HuH-7 (cell line): ENCODE results near the gene CALN1.
"Not testable (repeated sequence)": the region's sequence is repeated elsewhere in the genome, so short reads cannot be mapped to it uniquely, and the experiment has no call there.

ENCODE experiments used
- DNase-seq: peaks from one replicate; pipeline ENCODE4 v3.0.0; 2011; ENCODE audit warnings: low spot score

Gene CALN1

DNA sequence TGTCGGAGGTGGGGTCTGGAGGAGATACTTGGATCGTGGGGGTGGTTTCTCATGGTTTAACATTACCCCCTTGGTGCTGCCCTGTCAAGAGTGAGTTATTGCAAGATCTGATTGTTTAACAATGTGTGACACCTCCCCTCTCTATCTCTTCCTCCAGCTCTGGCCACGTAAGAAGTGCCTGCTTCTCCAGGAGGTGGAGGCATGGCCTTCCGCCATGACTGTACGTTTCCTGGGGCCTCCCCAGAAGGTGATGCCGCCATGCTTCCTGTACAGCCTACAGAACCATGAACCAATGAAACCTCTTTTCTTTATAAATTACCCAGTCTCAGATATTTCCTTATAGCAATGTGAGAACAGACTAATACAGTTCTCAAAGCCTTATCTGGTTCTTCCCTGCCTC is 547.0 kb downstream of the CALN1 start:
- no peak for DNase-seq

DNA sequence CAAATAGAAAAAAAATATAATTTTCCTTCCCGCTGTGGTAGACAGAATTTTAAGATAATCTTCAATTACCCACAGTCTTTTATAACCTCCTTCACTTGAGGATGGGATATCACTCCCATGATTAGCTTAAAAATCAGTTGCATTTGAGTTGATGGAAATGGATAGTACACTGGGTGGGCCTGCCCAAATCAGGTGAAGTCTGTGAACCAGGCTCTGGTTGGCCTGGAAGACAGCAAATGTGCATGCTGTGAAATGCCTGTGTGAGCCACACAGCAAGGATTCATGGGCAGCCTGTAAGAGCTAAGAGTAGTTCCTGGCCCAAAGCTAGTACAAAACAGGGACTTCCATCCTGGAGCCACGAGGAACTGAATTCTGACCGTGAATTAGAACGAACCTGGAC is 548.0 kb downstream of the CALN1 start:
- DNase-seq, result no peak

- DNase-seq, result no peak
Measured at GRCh38 chr7:71860572-71860971, 551.6 kb downstream of the CALN1 start.

GRCh38 chr7:71857338-71857737 is 554.8 kb downstream of the CALN1 start:
- DNase-seq, result no peak

DNA sequence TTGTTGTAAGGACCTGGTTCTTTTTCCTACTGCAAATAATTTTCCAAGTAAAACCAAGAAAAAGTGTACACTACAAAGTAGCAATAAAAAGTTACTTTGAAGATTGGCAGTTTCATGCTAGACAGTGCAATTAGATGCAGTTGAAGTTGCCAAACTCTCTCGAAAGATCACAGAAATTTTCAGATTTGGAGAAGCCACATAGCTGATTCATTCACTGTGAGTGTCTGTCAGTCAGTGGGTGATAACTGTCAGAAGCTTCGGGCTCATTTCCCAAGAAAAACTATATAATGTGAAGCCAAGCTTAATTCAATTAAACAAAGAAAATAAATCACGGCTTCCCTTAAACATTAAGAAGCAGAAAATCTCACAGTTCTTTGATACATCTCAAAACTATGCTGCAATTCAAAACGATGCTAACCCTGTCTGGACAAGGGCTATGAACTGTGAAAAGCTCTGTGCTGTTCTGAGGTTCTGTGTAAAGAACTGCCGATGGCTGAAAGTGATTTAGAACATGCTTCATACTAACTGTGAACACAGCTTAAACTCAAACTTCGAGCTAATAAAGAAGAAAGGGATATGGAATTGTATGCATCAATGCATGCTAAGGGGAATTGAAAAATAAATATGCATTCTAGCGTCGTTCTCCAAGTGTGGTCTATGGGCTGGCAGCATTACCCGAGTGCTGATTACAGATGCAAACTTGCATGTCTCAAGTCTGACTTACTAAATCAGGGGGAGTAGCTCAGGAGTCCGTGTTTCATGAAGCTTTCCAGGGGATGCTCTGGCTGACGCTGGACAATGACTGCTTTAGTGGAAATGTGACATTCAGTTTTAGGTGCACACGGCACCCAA is 557.4 kb downstream of the CALN1 start:
- no peak for DNase-seq

- DNase-seq, result no peak
Measured at GRCh38 chr7:71851776-71852498, 560.2 kb downstream of the CALN1 start.

DNA sequence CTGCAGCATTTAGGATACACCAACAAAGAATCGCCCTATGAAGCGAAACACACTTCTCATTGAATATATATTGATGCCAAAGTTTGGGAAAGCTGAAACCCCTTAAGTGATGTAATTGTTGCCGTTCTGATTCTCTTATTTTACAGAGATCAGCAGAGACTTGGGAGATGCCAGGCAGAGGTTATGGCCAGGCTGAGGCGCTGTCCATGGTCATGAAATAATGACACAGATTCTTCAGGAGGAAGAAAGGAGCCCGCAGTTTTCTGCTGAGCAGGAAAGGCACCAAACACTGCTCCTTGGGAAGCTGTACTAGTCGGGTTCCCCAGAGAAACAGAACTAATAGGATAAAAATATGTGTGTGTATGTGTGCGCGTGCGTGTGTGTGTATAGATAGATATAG is 566.0 kb downstream of the CALN1 start:
- peak; percentile 26 for DNase-seq

- DNase-seq, result no peak
Measured at GRCh38 chr7:71843676-71844075, 568.5 kb downstream of the CALN1 start.

DNA sequence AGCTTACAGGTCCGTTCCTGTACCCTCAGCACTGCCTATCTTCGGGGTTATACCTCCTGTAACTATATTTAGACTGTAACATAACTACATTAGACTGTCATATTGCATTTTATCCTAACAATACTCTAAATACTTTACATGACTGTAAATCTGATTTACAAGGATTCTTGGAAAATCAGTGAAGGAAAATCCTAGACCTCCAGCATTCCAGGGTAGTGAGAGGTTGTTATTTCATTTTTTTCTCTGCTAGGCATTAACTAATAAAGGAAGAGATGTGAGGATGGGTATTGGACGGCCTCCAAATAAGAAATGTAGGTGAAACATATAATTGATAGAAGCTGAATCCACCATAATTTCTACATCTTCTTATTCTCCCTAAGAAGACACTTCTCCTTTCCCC is 569.4 kb downstream of the CALN1 start:
- DNase-seq, result no peak

GRCh38 chr7:71842381-71842780 is 569.8 kb downstream of the CALN1 start:
- DNase-seq, result no peak

DNA sequence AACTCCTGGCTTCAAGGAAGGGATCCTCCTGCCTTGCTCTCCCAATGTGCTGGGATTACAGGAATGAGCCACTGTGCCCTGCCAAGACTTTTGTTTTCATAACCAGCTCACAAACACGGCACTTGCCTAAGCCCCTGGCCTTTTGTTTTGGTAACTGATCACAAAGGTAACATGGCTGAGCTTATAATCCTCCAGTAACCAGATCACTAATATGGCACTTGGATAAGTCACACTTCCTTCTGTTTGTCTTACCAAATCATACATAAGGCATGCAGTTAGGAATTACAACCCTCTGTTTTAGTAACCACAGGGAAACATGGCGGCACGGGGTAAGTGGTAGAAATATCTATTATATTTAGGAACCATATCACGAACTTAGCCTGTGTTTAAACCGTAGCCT is 577.1 kb downstream of the CALN1 start:
- DNase-seq, result no peak

- no peak for DNase-seq
Measured at GRCh38 chr7:71829515-71829914, 582.6 kb downstream of the CALN1 start.

DNA sequence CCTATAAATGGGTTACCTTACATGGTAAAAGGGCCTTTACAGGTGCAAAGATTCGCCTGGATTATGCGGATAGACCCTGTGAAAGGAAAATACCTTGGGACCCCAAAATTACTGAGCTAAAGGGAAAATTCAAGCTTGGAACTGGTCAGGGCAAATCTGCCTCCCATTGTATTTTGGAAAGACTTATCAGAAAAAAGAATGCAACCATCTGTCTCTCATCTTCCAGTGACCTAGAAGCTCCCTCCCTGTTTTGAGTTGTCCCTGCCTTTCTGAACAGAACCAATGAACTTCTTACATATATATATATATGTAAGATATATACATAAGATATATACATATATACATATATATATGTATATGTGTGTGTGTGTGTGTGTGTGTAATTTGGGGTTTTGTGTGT is 583.8 kb downstream of the CALN1 start:
- no peak for DNase-seq

DNA sequence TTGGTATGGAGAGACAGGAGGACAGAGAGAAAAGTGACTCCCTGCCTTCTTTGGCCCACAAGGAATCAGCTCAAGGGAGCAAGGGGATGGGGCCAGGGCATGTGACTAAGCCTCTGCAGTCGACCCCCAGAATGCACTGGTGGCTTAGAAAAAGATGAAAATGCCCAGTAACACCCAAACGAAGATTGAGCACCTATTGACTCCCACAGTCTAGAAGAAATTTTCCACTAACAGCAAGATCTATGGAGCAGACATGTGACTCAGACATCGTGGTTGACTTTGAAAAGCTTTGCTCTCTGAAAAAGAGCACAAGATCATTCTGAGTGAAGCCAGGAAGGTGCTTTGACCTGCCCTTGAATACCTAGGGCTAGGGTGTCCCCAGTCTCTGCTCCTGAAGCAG is 586.0 kb downstream of the CALN1 start:
- no peak for DNase-seq

- DNase-seq, result no peak
Measured at GRCh38 chr7:71824006-71824760, 588.0 kb downstream of the CALN1 start.

DNA sequence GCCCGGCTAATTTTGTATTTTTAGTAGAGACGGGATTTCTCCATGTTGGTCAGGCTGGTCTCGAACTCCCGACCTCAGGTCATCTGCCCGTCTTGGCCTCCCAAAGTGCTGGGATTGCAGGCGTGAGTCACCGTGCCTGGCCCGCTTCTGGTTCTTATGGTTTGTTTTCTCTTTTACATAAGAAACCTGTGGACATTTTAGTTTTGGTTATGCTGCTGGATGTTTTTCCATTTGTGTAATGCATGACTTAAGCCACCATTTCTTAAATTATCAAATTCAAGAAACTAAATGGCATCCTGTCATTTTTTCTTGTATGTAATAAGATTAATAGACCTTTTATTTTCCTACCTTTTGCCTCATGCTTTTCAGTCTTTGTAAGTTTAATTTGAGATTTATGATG is 589.7 kb downstream of the CALN1 start:
- DNase-seq, result not testable (repeated sequence)

GRCh38 chr7:71817916-71818315 is 594.2 kb downstream of the CALN1 start:
- no peak for DNase-seq

DNA sequence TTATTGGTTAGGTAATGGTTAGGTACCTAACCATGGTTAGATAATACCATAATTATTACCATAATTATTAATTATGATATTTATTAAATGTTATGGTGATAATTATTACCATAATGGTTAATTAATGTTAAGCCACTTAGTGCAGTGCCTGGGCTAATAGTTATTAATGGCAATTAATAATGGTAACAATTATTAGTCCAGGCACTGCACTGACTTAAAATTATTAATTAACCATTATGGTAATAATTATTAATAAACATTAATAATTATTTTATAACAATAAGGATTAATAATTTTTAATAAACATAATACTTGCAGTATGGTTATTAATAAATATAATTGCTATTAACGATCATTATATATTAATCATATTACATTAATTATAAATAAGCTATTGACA is 604.0 kb downstream of the CALN1 start:
- DNase-seq, result no peak

- DNase-seq, result no peak
Measured at GRCh38 chr7:71804256-71804655, 607.9 kb downstream of the CALN1 start.

- DNase-seq, result no peak
Measured at GRCh38 chr7:71801976-71802375, 610.2 kb downstream of the CALN1 start.

DNA sequence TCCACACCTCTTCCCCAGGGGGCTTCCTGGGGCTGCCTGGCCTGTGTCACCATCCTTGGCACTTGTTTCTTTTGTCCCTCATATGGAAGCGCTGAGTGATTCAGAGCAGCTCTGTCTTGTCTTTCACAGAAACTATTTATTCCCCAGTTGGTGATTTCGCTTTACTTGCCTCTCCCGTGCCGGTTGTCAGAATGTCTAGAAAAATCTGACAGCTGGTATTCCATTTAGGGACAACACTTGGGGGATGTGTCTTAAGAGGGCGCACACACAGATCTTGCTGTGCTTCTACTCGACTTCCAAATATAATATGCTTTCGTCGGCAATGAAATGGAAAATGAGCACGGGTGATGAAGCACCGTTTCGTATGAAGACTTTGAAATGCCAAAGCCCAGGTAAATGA is 611.8 kb downstream of the CALN1 start:
- no peak for DNase-seq

- DNase-seq, result no peak
Measured at GRCh38 chr7:71795410-71795809, 616.7 kb downstream of the CALN1 start.

DNA sequence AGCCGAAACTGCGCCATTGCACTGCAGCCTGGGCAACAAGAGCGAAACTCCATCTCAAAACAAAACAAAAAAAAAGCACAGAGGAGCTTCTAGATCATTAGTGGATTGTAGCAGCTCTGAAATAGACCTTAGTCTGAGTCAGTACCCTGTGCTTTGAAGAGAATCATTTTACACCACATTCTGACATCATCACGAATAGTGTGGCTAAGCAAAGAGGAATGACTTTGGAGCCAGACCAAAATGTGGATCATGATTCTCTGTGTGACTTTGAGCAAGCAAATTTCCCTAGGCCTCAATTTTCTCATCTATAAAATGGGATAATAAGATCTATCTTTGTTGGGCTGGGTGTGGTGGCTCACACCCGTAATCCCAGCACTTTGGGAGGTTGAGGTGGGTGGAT is 618.9 kb downstream of the CALN1 start:
- DNase-seq, result no peak
